Measurements from ENCODE around the gene UPF2. TPM values are rescaled to one million over a fixed set of nuclear protein-coding genes. Genes with fewer than 3 reads are reported as not detected.

UPF2 gene
- total and polyA plus RNA-seq, 2 of the 13 experiments (the other 11 are each of a cell fraction or from before 2014, with no cell fraction given), result 6.2 to 14.5 TPM

DNA sequence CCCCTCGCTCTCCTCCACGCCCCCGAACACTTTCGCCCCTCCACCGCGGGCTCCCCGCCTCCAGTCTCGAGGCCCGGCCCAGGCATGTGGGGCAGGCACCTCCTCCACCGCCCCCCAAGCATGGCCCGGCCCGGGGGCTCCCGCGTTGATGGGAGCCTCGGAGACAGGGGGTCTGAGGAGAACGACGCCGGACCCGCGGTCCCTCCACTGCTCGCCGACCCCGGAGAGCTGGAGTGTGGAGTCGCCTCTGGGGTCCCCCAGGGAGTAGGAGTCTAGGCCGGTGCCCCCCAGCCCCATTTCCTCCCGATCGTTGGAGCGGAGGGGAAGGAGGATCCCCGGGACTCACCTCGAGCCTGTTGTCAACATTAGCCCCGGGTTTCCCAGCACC lies 206 bp downstream of the UPF2 start (continued):
- TF ChIP-seq MLXIP (CRISPR knock-in tag; IDR thresholded peaks at IDR 0.05; ENCODE audit: borderline replicate concordance) (no peak), BCL6 (CRISPR knock-in tag; IDR thresholded peaks at IDR 0.05) (no peak), NCOA1 (CRISPR knock-in tag; IDR thresholded peaks at IDR 0.05) (no peak), ZNF720 (CRISPR knock-in tag; IDR thresholded peaks at IDR 0.05) (no peak), SRY (CRISPR knock-in tag; IDR thresholded peaks at IDR 0.05) (no peak), PBX3 (CRISPR knock-in tag; IDR thresholded peaks at IDR 0.05; ENCODE audit: borderline replicate concordance) (no peak), CHD4 (IDR thresholded peaks at IDR 0.05; ENCODE audit: borderline replicate concordance, low read length) (no peak), ZMYM3 (CRISPR knock-in tag; IDR thresholded peaks at IDR 0.05) (no peak), NONO (IDR thresholded peaks at IDR 0.05) (no peak), NONO (CRISPR knock-in tag; conservative IDR thresholded peaks at IDR 0.05) (no peak)
- TF ChIP-seq, protein P1, sequence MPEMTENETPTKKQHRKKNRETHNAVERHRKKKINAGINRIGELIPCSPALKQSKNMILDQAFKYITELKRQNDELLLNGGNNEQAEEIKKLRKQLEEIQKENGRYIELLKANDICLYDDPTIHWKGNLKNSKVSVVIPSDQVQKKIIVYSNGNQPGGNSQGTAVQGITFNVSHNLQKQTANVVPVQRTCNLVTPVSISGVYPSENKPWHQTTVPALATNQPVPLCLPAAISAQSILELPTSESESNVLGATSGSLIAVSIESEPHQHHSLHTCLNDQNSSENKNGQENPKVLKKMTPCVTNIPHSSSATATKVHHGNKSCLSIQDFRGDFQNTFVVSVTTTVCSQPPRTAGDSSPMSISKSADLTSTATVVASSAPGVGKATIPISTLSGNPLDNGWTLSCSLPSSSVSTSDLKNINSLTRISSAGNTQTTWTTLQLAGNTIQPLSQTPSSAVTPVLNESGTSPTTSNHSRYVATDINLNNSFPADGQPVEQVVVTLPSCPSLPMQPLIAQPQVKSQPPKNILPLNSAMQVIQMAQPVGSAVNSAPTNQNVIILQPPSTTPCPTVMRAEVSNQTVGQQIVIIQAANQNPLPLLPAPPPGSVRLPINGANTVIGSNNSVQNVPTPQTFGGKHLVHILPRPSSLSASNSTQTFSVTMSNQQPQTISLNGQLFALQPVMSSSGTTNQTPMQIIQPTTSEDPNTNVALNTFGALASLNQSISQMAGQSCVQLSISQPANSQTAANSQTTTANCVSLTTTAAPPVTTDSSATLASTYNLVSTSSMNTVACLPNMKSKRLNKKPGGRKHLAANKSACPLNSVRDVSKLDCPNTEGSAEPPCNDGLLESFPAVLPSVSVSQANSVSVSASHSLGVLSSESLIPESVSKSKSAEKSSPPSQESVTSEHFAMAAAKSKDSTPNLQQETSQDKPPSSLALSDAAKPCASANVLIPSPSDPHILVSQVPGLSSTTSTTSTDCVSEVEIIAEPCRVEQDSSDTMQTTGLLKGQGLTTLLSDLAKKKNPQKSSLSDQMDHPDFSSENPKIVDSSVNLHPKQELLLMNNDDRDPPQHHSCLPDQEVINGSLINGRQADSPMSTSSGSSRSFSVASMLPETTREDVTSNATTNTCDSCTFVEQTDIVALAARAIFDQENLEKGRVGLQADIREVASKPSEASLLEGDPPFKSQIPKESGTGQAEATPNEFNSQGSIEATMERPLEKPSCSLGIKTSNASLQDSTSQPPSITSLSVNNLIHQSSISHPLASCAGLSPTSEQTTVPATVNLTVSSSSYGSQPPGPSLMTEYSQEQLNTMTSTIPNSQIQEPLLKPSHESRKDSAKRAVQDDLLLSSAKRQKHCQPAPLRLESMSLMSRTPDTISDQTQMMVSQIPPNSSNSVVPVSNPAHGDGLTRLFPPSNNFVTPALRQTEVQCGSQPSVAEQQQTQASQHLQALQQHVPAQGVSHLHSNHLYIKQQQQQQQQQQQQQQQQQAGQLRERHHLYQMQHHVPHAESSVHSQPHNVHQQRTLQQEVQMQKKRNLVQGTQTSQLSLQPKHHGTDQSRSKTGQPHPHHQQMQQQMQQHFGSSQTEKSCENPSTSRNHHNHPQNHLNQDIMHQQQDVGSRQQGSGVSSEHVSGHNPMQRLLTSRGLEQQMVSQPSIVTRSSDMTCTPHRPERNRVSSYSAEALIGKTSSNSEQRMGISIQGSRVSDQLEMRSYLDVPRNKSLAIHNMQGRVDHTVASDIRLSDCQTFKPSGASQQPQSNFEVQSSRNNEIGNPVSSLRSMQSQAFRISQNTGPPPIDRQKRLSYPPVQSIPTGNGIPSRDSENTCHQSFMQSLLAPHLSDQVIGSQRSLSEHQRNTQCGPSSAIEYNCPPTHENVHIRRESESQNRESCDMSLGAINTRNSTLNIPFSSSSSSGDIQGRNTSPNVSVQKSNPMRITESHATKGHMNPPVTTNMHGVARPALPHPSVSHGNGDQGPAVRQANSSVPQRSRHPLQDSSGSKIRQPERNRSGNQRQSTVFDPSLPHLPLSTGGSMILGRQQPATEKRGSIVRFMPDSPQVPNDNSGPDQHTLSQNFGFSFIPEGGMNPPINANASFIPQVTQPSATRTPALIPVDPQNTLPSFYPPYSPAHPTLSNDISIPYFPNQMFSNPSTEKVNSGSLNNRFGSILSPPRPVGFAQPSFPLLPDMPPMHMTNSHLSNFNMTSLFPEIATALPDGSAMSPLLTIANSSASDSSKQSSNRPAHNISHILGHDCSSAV (CRISPR knock-in tag; IDR thresholded peaks at IDR 0.05; ENCODE audit: borderline replicate concordance), result no peak
- TF ChIP-seq, protein P2, sequence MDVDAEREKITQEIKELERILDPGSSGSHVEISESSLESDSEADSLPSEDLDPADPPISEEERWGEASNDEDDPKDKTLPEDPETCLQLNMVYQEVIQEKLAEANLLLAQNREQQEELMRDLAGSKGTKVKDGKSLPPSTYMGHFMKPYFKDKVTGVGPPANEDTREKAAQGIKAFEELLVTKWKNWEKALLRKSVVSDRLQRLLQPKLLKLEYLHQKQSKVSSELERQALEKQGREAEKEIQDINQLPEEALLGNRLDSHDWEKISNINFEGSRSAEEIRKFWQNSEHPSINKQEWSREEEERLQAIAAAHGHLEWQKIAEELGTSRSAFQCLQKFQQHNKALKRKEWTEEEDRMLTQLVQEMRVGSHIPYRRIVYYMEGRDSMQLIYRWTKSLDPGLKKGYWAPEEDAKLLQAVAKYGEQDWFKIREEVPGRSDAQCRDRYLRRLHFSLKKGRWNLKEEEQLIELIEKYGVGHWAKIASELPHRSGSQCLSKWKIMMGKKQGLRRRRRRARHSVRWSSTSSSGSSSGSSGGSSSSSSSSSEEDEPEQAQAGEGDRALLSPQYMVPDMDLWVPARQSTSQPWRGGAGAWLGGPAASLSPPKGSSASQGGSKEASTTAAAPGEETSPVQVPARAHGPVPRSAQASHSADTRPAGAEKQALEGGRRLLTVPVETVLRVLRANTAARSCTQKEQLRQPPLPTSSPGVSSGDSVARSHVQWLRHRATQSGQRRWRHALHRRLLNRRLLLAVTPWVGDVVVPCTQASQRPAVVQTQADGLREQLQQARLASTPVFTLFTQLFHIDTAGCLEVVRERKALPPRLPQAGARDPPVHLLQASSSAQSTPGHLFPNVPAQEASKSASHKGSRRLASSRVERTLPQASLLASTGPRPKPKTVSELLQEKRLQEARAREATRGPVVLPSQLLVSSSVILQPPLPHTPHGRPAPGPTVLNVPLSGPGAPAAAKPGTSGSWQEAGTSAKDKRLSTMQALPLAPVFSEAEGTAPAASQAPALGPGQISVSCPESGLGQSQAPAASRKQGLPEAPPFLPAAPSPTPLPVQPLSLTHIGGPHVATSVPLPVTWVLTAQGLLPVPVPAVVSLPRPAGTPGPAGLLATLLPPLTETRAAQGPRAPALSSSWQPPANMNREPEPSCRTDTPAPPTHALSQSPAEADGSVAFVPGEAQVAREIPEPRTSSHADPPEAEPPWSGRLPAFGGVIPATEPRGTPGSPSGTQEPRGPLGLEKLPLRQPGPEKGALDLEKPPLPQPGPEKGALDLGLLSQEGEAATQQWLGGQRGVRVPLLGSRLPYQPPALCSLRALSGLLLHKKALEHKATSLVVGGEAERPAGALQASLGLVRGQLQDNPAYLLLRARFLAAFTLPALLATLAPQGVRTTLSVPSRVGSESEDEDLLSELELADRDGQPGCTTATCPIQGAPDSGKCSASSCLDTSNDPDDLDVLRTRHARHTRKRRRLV (CRISPR knock-in tag; IDR thresholded peaks at IDR 0.05), result no peak
